ENCODE results near the gene IRAK1.

IRAK1 gene

DNA sequence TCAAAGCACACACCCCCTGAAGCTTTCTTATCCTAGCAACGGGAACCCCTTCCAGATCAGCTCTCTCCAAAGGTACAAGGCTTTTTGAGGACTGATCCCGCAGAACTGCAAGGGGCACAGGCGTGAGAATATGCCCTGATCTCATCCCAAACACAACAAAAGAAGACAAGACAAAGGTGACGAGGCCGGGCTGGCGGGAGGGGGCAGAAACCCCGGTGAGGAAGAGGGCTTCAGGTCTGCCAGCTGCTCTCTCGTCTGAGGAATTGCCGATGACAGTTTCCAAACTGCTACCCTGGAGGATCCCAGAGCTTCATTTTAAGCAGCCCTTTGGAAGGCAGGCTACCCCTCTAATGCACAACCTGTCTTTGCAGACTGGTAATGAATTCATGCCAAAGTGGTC, 51.4 kb downstream of the IRAK1 start:
- Histone ChIP-seq H3K27ac (ENCODE audit: low read length) (peak overlapping the region; percentile 51), H3K9me3 (ENCODE audit: control insufficient read depth in 1 of 2, low read length in 2 of 2) (no peaks in the 10 kb centered on the region), H3K36me3 (ENCODE audit: control insufficient read depth in 1 of 2, insufficient read depth in 2 of 2, low read length in 2 of 2) (peaks cover 0 to 11% of the 10 kb centered on the region in 2 donors), H3K4me1 (ENCODE audit: control insufficient read depth in 1 of 2, insufficient read depth in 2 of 2, low read length in 2 of 2) (peaks cover 5 to 45% of the 10 kb centered on the region in 2 donors), H3K27me3 (ENCODE audit: low read depth, low read length) (no peaks in the 10 kb centered on the region), H3K4me3 (ENCODE audit: low read depth in 1 of 2, low read length in 2 of 2) (peak overlapping the region in 1 of 2 donors; percentile 76)

DNA sequence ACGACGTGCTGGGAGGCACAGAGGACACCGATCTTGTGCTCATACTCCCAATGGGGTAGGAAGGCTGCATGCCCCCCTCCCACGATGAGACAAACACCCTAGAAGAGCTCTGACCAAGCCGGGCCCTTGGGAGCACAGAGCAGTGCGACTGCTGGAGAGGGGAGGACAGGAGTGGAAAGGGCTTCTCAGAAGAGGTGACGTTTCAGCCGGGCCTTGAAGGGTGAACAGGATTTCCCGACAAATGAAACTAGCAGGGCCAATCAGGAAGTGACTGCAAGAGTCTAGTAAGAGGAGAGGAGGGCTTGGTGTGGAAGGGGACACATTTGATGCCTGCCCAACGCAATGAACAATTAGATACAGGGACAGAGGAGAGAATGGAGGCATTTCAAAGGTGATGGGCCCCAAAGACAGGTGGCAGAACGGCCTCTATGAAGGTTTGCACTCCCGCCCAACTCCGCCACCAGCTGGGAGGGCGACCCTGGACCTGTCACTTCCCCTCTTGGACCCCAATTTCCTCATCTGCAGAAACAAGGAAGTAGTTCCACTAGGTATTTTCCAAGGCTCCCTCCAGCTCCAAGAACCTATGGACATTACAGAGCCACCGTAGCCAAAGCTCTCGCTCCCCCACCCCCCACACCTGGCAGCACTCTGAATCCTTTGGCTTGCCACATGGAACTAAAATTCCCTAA, 52.0 kb downstream of the IRAK1 start:
- Histone ChIP-seq H3K27ac (ENCODE audit: low read length) (peak overlapping the region; percentile 51), H3K4me1 (ENCODE audit: control insufficient read depth in 1 of 2, insufficient read depth in 2 of 2, low read length in 2 of 2) (peaks cover 5 to 45% of the 10 kb centered on the region in 2 donors)

DNA sequence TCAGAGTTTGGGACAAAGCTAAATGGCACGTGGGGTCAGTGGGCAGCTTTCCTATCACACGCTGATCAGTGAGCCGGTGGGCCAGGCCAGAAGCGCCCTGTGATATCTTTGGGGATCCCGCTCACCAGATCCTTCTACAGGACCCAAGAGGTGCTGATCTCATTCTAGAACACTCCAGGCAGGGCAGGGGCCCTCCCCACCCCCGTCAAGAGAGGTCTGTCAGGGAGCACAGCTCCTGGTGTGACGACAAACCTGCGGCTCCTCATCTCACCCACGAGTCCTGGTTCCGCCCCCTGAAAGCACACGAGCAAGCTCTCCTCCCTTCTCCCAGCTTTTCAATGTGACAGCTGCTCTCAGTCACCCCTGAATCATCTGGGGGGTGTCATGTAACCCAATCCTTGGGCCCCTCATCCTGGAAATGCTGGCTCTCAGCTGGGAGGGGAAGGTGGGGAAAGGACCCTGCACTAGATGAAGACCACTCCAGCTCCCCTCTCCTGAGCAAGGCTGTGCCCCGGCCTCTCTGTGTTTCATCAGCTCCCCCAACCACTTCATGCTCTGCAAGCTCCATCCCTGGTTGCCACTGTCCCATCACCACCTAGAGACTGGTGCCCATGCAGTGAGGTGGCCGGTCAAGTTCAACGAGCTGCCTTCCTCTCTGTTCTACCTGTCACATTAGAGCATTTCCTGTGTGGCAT, 52.7 kb downstream of the IRAK1 start:
- no peaks in the 10 kb centered on the region for H3K27me3 ChIP-seq (ENCODE audit: low read depth, low read length)
- H3K36me3 ChIP-seq (ENCODE audit: control insufficient read depth in 1 of 2, insufficient read depth in 2 of 2, low read length in 2 of 2) = peaks cover 4 to 17% of the 10 kb centered on the region in 2 donors
- H3K9me3 ChIP-seq (ENCODE audit: control insufficient read depth in 1 of 2, low read length in 2 of 2) = no peaks in the 10 kb centered on the region
- H3K27ac ChIP-seq (ENCODE audit: low read length) = peak overlapping the region; percentile 51
- H3K4me3 ChIP-seq (ENCODE audit: low read depth in 1 of 2, low read length in 2 of 2) = peak overlapping the region in 1 of 2 donors; percentile 13
- H3K4me1 ChIP-seq (ENCODE audit: control insufficient read depth in 1 of 2, insufficient read depth in 2 of 2, low read length in 2 of 2) = peaks cover 5 to 45% of the 10 kb centered on the region in 2 donors

More for the DNA sequence above, 52.0 kb downstream of the IRAK1 start:
- peak overlapping the region in 1 of 2 donors; percentile 13 for H3K4me3 ChIP-seq (ENCODE audit: low read depth in 1 of 2, low read length in 2 of 2)
- H3K36me3 ChIP-seq (ENCODE audit: control insufficient read depth in 1 of 2, insufficient read depth in 2 of 2, low read length in 2 of 2) = peaks cover 0 to 15% of the 10 kb centered on the region in 2 donors
- no peaks in the 10 kb centered on the region for H3K27me3 ChIP-seq (ENCODE audit: low read depth, low read length)
- H3K9me3 ChIP-seq (ENCODE audit: control insufficient read depth in 1 of 2, low read length in 2 of 2) = no peaks in the 10 kb centered on the region

DNA sequence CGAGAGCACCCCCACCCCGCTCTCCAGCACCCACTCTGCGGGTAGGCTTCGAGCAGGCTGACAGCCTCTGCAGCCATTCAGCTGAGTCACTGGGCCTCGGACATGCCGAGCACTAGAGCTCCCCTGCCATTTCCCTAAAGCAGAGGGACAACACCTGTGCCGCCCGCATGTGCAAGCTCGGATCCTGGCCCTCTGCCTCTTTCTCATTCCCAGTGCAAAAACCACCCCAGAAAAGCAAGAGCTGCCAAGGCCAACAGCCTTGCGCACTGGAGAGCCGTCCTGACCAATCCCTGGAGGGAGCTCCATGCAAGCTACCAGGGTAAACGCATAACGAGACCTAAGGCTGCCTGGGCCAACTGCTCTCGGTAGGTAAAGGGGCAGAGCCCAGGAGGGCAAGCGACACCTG, 53.4 kb downstream of the IRAK1 start:
- H3K4me3 ChIP-seq (ENCODE audit: low read depth in 1 of 2, low read length in 2 of 2) = peak overlapping the region in 1 of 2 donors; percentile 1
- no peaks in the 10 kb centered on the region for H3K9me3 ChIP-seq (ENCODE audit: control insufficient read depth in 1 of 2, low read length in 2 of 2)
- no peaks in the 10 kb centered on the region for H3K27me3 ChIP-seq (ENCODE audit: low read depth, low read length)
- peaks cover 5 to 45% of the 10 kb centered on the region in 2 donors for H3K4me1 ChIP-seq (ENCODE audit: control insufficient read depth in 1 of 2, insufficient read depth in 2 of 2, low read length in 2 of 2)
- no peak overlapping the region for H3K27ac ChIP-seq (ENCODE audit: low read length)
- H3K36me3 ChIP-seq (ENCODE audit: control insufficient read depth in 1 of 2, insufficient read depth in 2 of 2, low read length in 2 of 2) = peaks cover 11 to 20% of the 10 kb centered on the region in 2 donors

DNA sequence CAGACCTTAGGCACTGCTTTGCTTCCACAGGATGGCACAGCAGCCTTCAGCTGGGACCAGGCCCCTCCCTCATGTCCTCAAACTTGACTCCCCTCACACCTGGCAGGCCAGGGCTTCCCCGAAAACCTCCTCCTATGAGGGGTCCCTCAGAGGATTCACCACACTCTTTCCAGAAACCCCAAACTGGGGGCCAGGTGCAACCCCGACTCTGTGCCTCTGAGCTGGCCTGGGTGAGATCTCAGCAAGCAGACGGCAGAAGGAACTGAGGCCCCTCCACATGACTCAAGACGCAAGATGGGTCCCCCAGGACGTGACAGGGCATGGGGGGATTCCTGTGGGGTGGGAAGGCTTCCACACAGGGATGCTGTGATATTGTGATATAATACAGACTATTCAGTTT, 54.3 kb downstream of the IRAK1 start:
- Histone ChIP-seq H3K9me3 (ENCODE audit: control insufficient read depth in 1 of 2, low read length in 2 of 2) (no peaks in the 10 kb centered on the region), H3K27ac (ENCODE audit: low read length) (no peak overlapping the region), H3K27me3 (ENCODE audit: low read depth, low read length) (no peaks in the 10 kb centered on the region), H3K4me1 (ENCODE audit: control insufficient read depth in 1 of 2, insufficient read depth in 2 of 2, low read length in 2 of 2) (peaks cover 5 to 45% of the 10 kb centered on the region in 2 donors), H3K36me3 (ENCODE audit: control insufficient read depth in 1 of 2, insufficient read depth in 2 of 2, low read length in 2 of 2) (peaks cover 11 to 27% of the 10 kb centered on the region in 2 donors), H3K4me3 (ENCODE audit: low read depth in 1 of 2, low read length in 2 of 2) (no peak overlapping the region)

DNA sequence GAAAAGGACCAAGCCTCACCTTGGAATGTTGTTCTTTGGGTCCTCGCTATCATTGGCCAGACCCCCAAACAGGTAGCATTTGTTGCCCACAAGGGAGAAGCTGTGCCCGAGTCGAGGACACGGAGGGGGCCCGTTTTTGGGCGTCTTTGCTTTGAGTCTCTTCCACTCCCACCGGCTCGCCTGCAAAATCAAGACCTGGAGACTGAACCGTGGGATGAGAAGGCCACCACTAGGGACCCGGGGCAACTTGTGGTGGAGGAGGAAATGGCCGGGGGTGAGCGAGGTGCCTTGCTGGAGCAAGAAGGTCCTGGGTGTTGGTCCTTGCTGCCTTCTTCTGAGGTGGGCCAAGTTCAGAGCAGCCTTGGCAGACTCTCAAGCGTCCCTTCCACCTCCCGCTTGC, 55.6 kb downstream of the IRAK1 start:
- H3K27ac ChIP-seq (ENCODE audit: low read length) = no peak overlapping the region
- peaks cover 12 to 35% of the 10 kb centered on the region in 2 donors for H3K36me3 ChIP-seq (ENCODE audit: control insufficient read depth in 1 of 2, insufficient read depth in 2 of 2, low read length in 2 of 2)

DNA sequence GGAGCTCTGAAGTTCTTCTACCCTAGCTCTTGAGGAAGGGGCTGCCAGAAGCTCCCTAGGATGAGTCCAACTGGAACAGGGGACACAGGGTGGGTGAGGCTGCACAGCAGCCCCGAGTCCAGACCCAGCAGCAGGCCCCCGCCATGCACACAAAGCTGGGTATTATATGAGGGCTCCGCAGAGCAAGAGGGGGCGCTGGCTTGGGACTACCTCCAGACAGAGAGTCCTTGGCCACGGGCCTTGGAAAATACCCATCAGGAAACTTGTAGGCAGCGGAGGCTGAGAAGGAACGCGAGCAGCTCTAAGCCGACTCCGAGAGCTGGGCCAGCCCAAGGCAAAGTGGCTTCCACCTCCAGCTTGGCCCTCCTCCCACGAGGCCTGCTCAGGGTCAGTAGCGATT, 56.2 kb downstream of the IRAK1 start:
- peaks cover 15 to 41% of the 10 kb centered on the region in 2 donors for H3K36me3 ChIP-seq (ENCODE audit: control insufficient read depth in 1 of 2, insufficient read depth in 2 of 2, low read length in 2 of 2)
- no peak overlapping the region for H3K27ac ChIP-seq (ENCODE audit: low read length)
- no peaks in the 10 kb centered on the region for H3K27me3 ChIP-seq (ENCODE audit: low read depth, low read length)
- no peak overlapping the region for H3K4me3 ChIP-seq (ENCODE audit: low read depth in 1 of 2, low read length in 2 of 2)
- H3K9me3 ChIP-seq (ENCODE audit: control insufficient read depth in 1 of 2, low read length in 2 of 2) = no peaks in the 10 kb centered on the region
- H3K4me1 ChIP-seq (ENCODE audit: control insufficient read depth in 1 of 2, insufficient read depth in 2 of 2, low read length in 2 of 2) = peaks cover 5 to 35% of the 10 kb centered on the region in 2 donors

More for the DNA sequence above, 55.6 kb downstream of the IRAK1 start:
- Histone ChIP-seq H3K9me3 (ENCODE audit: control insufficient read depth in 1 of 2, low read length in 2 of 2) (no peaks in the 10 kb centered on the region), H3K4me1 (ENCODE audit: control insufficient read depth in 1 of 2, insufficient read depth in 2 of 2, low read length in 2 of 2) (peaks cover 5 to 39% of the 10 kb centered on the region in 2 donors), H3K27me3 (ENCODE audit: low read depth, low read length) (no peaks in the 10 kb centered on the region), H3K4me3 (ENCODE audit: low read depth in 1 of 2, low read length in 2 of 2) (no peak overlapping the region)

DNA sequence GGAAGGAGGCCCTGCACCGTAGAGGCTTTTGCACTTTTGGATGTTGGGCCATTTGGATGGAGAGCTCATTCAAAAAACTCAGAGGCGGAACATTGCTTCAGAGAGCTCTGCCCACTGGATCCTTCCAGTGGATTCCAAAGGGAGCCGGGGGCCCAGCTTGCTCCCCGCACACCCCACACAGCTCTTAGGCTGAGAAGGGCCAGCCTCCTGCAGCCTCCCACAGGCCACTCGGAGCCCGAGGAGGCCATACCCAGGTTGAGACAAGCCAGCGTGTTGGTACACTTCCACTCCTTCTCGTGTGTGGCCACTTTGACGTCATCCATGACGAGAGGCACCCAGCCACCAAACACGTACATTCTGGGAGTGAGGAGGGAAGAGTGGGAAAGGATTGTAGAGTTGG, 58.4 kb downstream of the IRAK1 start:
- Histone ChIP-seq H3K4me3 (ENCODE audit: low read depth in 1 of 2, low read length in 2 of 2) (no peak overlapping the region), H3K9me3 (ENCODE audit: control insufficient read depth in 1 of 2, low read length in 2 of 2) (no peaks in the 10 kb centered on the region), H3K27ac (ENCODE audit: low read length) (no peak overlapping the region), H3K27me3 (ENCODE audit: low read depth, low read length) (no peaks in the 10 kb centered on the region), H3K36me3 (ENCODE audit: control insufficient read depth in 1 of 2, insufficient read depth in 2 of 2, low read length in 2 of 2) (peaks cover 21 to 61% of the 10 kb centered on the region in 2 donors), H3K4me1 (ENCODE audit: control insufficient read depth in 1 of 2, insufficient read depth in 2 of 2, low read length in 2 of 2) (peaks cover 0 to 13% of the 10 kb centered on the region in 2 donors)

DNA sequence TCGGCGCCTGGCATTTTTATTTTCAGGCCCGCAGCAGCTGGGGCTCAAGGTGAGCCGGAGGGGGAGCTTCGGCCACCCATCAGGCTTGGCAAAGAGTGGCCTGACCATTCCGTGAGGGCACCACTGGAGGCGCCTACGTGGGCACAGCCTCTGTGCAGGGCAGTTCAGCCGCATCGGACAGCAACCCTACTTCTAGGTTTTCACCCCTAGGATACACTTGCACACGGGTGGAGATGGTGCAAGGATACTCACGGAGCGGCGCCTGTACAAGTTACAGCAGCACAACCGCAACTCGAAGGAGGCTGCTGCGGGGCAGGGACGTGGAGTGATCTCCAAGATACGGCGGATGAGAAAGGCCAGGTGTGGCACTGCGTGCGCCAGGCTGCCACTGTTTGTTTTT, 58.9 kb downstream of the IRAK1 start:
- H3K27me3 ChIP-seq (ENCODE audit: low read depth, low read length) = no peaks in the 10 kb centered on the region
- peaks cover 0 to 8% of the 10 kb centered on the region in 2 donors for H3K4me1 ChIP-seq (ENCODE audit: control insufficient read depth in 1 of 2, insufficient read depth in 2 of 2, low read length in 2 of 2)
- no peak overlapping the region for H3K27ac ChIP-seq (ENCODE audit: low read length)
- peaks cover 21 to 66% of the 10 kb centered on the region in 2 donors for H3K36me3 ChIP-seq (ENCODE audit: control insufficient read depth in 1 of 2, insufficient read depth in 2 of 2, low read length in 2 of 2)
- H3K9me3 ChIP-seq (ENCODE audit: control insufficient read depth in 1 of 2, low read length in 2 of 2) = no peaks in the 10 kb centered on the region
- H3K4me3 ChIP-seq (ENCODE audit: low read depth in 1 of 2, low read length in 2 of 2) = no peak overlapping the region

All from muscle layer of duodenum (tissue), 2 donors.